Mucosa of gallbladder (tissue), 1 donor: ENCODE measurements around the gene ATP5F1B. TPM values are rescaled to one million over a fixed set of nuclear protein-coding genes. Genes with fewer than 3 reads are reported as not detected.
"Not testable (repeated sequence)": the region's sequence is repeated elsewhere in the genome, so short reads cannot be mapped to it uniquely, and the experiment has no call there.

Source experiments
- DNase-seq: peaks from one replicate; pipeline ENCODE4 v3.0.0-alpha.2; 2020; ENCODE audit warnings: low spot score
- total RNA-seq: library from RNA; stranded (reverse); gene quantifications from one replicate; pipeline ENCODE4 v1.2.1, GENCODE V29; 2021
- donor health status: DM: no; HTN: no; CAD: no.

Gene ATP5F1B
- total RNA-seq, 1 donor from 2014 or later, result 558 TPM

- DNase-seq, result not testable (repeated sequence)
Measured at GRCh38 chr12:56648023-56648422, 2.2 kb upstream of the ATP5F1B start.

- no peak for DNase-seq
Measured at GRCh38 chr12:56645201-56645716, 525 bp downstream of the ATP5F1B start.

- DNase-seq, result no peak
Measured at GRCh38 chr12:56644654-56645053, 1.1 kb downstream of the ATP5F1B start.

GRCh38 chr12:56641219-56641618 is 4.6 kb downstream of the ATP5F1B start:
- no peak for DNase-seq

GRCh38 chr12:56637621-56638020 is 8.2 kb downstream of the ATP5F1B start:
- DNase-seq, result no peak

GRCh38 chr12:56636675-56637540 is 8.9 kb downstream of the ATP5F1B start:
- peak; percentile 99 for DNase-seq

- DNase-seq, result peak; percentile 93
Measured at GRCh38 chr12:56635806-56636674, 9.7 kb downstream of the ATP5F1B start.

- DNase-seq, result peak; percentile 78
Measured at GRCh38 chr12:56634837-56635791, 10.7 kb downstream of the ATP5F1B start.

GRCh38 chr12:56634242-56634836 is 11.4 kb downstream of the ATP5F1B start:
- DNase-seq, result peak; percentile 45

GRCh38 chr12:56633468-56634241 is 12.1 kb downstream of the ATP5F1B start:
- DNase-seq, result no peak

GRCh38 chr12:56632701-56633467 is 12.9 kb downstream of the ATP5F1B start:
- no peak for DNase-seq

- peak; percentile 59 for DNase-seq
Measured at GRCh38 chr12:56631790-56632700, 13.7 kb downstream of the ATP5F1B start.

GRCh38 chr12:56630180-56630632 is 15.6 kb downstream of the ATP5F1B start, which contains the start of gene BAZ2A:
TSS of gene BAZ2A (minus strand) at chr12:56630326. CDS start at chr12:56617530, 12,796 bp downstream.
- peak; percentile 90 for DNase-seq

- no peak for DNase-seq
Measured at GRCh38 chr12:56629459-56630179, 16.2 kb downstream of the ATP5F1B start.

- DNase-seq, result peak; percentile 50
Measured at GRCh38 chr12:56628671-56629458, 16.9 kb downstream of the ATP5F1B start.

- no peak for DNase-seq
Measured at GRCh38 chr12:56626701-56627100, 19.1 kb downstream of the ATP5F1B start.
